Cardiac fibroblast (primary cell): ENCODE results near the gene CFAP57.

ENCODE experiments used
- DNase-seq, 2 donors: peaks; one replicate each; pipeline versions ENCODE4 v3.0.0 to v3.0.0-alpha.2; 2010; ENCODE audit warnings: low read depth in 2 of 2
- H3K4me3 ChIP-seq, 2 donors: replicated peaks in 1 of 2; 1 replicate in 1 of 2; 2 replicates in 1 of 2; pipeline ENCODE4 v1.5.1; 2011; ENCODE audit warnings: low read depth in 2 of 2, low read length in 2 of 2, mild to moderate bottlenecking in 2 of 2, moderate library complexity in 1 of 2
- TF ChIP-seq, protein P1 (sequence below): IDR thresholded peaks from one replicate; pipeline ENCODE4 v1.5.1; 2011; ENCODE audit warnings: low read depth, mild to moderate bottlenecking, low read length, inconsistent platforms

Gene CFAP57

DNA sequence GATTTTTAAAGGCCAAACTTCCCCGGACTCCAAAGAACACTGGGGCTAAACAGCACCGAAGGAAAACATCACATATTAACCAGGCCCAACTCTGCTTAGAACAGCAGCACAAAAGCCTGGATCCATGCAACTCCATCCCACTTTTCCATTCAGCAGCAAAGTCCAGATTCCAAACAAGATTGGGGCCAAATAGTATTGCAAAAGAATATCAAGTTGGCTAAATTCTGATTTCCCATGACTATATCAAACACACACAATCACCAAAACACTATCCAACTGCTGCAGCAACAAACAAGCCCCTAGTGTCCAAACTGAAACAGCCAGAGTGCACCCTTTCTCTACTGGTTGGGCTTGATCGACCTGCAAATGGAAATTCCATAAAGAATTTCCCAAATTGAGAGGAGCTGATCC lies 78.2 kb downstream of the CFAP57 start:
- no peak for DNase-seq
- TF ChIP-seq, protein P1, sequence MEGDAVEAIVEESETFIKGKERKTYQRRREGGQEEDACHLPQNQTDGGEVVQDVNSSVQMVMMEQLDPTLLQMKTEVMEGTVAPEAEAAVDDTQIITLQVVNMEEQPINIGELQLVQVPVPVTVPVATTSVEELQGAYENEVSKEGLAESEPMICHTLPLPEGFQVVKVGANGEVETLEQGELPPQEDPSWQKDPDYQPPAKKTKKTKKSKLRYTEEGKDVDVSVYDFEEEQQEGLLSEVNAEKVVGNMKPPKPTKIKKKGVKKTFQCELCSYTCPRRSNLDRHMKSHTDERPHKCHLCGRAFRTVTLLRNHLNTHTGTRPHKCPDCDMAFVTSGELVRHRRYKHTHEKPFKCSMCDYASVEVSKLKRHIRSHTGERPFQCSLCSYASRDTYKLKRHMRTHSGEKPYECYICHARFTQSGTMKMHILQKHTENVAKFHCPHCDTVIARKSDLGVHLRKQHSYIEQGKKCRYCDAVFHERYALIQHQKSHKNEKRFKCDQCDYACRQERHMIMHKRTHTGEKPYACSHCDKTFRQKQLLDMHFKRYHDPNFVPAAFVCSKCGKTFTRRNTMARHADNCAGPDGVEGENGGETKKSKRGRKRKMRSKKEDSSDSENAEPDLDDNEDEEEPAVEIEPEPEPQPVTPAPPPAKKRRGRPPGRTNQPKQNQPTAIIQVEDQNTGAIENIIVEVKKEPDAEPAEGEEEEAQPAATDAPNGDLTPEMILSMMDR, result no peak
- no peak overlapping the region for H3K4me3 ChIP-seq

DNA sequence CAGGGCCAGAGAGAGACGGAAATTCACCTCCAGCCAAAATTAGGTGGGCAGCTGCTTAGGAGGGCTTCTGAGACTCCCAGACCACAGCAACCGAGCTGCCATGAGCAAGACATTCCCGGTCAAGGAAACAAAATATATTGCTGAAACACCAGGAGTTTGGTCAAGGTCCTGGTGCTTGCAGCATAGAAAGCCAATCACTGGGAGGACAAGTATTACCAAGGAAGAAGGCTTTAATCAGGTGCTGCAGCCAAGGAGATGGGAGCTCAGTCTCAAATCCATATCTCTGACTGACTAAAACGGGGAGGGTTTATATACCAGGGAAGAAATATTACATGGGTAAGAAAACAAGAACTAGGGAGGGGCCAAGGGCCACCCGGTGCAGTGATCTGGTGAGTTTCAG lies 78.9 kb downstream of the CFAP57 start:
- TF ChIP-seq, protein P1, result no peak
- H3K4me3 ChIP-seq, result no peak overlapping the region
- DNase-seq, result no peak

DNA sequence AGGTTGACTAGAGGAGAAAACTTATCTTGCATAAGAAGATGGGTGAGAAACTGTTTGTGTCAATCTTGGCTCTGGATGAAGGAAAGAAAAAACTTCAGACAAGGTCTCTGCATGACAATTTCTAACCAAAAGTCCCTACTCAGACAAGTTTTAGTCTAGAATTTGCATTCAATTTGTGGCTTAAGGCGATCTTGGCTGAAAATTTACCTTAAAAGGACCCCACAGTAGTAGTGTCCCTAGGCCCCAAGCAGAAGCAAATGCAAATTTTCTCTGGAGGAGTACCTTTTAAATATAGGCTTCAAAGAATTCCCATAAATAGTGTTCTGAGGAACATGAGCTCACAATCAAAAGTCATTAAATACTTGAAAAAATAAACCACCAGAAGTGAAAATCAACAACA lies 80.1 kb downstream of the CFAP57 start:
- no peak for DNase-seq
- H3K4me3 ChIP-seq, result no peak overlapping the region
- TF ChIP-seq, protein P1, result no peak

DNA sequence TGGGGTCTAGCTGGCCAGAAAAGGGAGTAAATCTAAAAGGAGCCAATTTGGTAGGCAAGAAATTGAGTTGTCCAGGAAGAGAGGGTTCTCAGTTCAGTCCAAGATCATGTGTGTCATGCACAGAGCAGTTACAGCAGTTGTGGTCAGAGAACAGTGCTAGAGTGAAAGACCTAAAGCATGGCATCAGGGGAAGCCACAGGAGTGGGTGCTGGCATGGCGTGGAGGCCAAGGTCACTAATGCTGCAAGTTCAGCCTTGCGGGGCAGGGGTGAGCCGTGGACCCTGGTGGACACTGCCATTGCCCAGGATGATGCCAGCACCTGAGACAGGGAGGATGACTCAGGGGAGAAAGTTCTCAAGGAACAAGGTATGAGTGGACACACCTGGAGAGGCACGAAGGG lies 81.0 kb downstream of the CFAP57 start:
- TF ChIP-seq, protein P1, result no peak
- no peak for DNase-seq
- no peak overlapping the region for H3K4me3 ChIP-seq

DNA sequence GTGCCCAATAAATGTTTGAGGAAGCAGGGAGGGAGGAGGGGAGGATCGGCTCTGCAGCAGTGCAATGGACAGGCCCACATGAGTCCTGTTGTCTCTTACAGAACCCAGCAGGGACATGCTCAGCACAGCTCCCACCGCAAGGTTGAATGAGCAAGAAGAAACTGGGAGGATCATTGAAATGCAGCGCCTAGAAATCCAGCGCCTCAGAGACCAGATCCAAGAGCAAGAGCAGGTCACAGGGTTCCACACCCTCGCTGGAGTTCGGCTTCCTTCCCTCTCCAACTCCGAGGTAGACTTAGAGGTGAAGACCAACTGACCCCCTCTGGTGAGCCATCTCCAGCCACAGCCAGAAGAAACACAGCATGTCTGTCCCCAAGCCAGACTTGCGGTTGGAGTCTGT lies 81.7 kb downstream of the CFAP57 start:
- no peak overlapping the region for H3K4me3 ChIP-seq
- DNase-seq, result no peak
- TF ChIP-seq, protein P1, result no peak

DNA sequence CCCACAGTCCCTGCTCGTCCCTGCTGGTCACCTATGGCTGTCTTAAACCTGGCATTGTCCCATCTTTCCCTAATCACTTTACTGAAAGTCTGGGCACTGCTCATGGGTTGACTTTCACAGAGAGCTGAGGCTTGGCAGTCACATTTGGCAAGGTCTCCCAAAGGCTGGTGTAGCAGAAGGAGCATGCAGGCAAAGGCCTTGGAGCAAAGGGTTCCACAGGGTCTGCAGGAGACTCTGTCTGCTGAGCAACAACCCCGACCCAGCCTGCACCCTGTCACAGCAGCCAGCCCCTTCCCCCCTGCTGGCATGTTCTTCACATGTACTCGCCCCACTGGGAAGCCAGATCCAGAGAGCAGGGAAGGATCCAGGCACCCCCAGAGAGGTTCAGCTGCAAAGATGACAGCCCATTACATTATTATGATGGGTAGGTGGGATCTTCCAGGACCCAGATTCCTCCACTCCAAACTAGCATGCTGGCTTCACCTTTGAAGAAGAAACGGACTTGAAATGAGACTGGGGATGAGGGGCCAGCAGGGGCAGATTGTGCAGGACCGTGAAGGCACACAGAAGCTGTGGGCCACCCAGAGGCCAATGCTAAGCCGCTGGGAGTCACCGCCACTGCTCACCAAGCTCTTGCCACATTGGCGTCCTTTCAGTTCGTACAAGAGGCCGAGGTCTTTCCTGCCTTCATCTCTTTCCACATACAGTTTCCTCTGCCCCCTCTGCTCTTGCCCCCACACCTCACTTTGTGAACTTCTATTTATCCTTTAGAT lies 83.5 kb downstream of the CFAP57 start:
- no peak for DNase-seq
- H3K4me3 ChIP-seq, result no peak overlapping the region
- TF ChIP-seq, protein P1, result no peak
